H1 (cell line): ENCODE results near the gene ERC1. TPM values are rescaled to one million over a fixed set of nuclear protein-coding genes. Genes with fewer than 3 reads are reported as not detected.

Source experiments
- CTCF ChIA-PET: fragments of 300-600 bp; sonication (Branson Sonifier 250); formaldehyde crosslinking; loops from one replicate; lab custom pipeline; 2021; ENCODE audit not compliant: partially characterized antibody; lab: Charles Lee
- POLR2A ChIA-PET: fragments of 300-600 bp; sonication (Branson Sonifier 250); formaldehyde crosslinking; loops from one replicate; lab custom pipeline; 2021; ENCODE audit warnings: inconsistent platforms; ENCODE audit not compliant: partially characterized antibody; lab: Charles Lee
- DNase-seq, 2 experiments: peaks; one replicate each; pipeline versions ENCODE4 v3.0.0 to v3.0.0-alpha.2; 2010 to 2022; ENCODE audit warnings: low spot score in 2 of 2, low read depth in 1 of 2, mixed read lengths in 1 of 2
- FAIRE-seq: peaks from 2 replicates; lab custom pipeline; 2011; peaks lifted over from hg19 to GRCh38; lab: Jason Lieb, UNC
- H2AFZ ChIP-seq: 2 replicates; pipeline ENCODE4 v1.8.1; 2012; ENCODE audit warnings: low read length, inconsistent platforms
- H2AK5ac ChIP-seq: 2 replicates; pipeline ENCODE4 v1.6.1; 2013; ENCODE audit warnings: low read depth, low read length
- H2BK120ac ChIP-seq: replicated peaks from 2 replicates; pipeline ENCODE3; 2013; ENCODE audit warnings: low read depth, low read length, inconsistent platforms
- H2BK12ac ChIP-seq: 2 replicates; pipeline ENCODE4 v1.6.1; 2013; ENCODE audit warnings: low read depth, low read length
- H2BK15ac ChIP-seq: 2 replicates; pipeline ENCODE4 v1.6.1; 2013; ENCODE audit warnings: low read length
- H2BK20ac ChIP-seq: 2 replicates; pipeline ENCODE4 v1.6.1; 2013; ENCODE audit warnings: low read length
- H2BK5ac ChIP-seq: 2 replicates; pipeline ENCODE4 v1.6.1; 2013; ENCODE audit warnings: low read depth, low read length
- H3K14ac ChIP-seq: 2 replicates; pipeline ENCODE4 v1.6.1; 2013; ENCODE audit warnings: inconsistent platforms; ENCODE audit not compliant: insufficient read length
- H3K18ac ChIP-seq: 2 replicates; pipeline ENCODE4 v1.6.1; 2013; ENCODE audit warnings: low read length; ENCODE audit errors: extremely low read depth
- H3K23ac ChIP-seq: 2 replicates; pipeline ENCODE4 v1.6.1; 2013; ENCODE audit warnings: inconsistent platforms; ENCODE audit not compliant: insufficient read length
- H3K23me2 ChIP-seq: 2 replicates; pipeline ENCODE4 v1.6.1; 2013; ENCODE audit warnings: low read depth, low read length
- H3K27ac ChIP-seq: 2 replicates; pipeline ENCODE4 v1.6.1; 2011; ENCODE audit warnings: low read depth, low read length, inconsistent platforms
- H3K27me3 ChIP-seq, 4 experiments: replicated peaks in 1 of 4; 1 replicate in 1 of 4; 2 replicates in 3 of 4; pipeline versions ENCODE4 v1.6.1 to v1.8.1; 2011 to 2013; ENCODE audit warnings: low read length in 3 of 4, mild to moderate bottlenecking in 3 of 4, inconsistent platforms in 2 of 4, mixed read lengths in 2 of 4, moderate library complexity in 1 of 4; ENCODE audit not compliant: control insufficient read depth in 3 of 4, insufficient read depth in 3 of 4; ENCODE audit errors: extremely low read depth in 1 of 4
- H3K36me3 ChIP-seq, 4 experiments: 2 replicates each; pipeline versions ENCODE4 v1.6.1 to v1.8.1; 2011 to 2013; ENCODE audit warnings: mild to moderate bottlenecking in 4 of 4, low read length in 3 of 4, moderate library complexity in 2 of 4, control low read depth in 1 of 4, inconsistent platforms in 1 of 4; ENCODE audit not compliant: insufficient read depth in 4 of 4, control insufficient read depth in 2 of 4
- H3K4ac ChIP-seq: replicated peaks from 2 replicates; pipeline ENCODE3; 2013; ENCODE audit warnings: low read length, low read depth, mixed read lengths, inconsistent platforms; ENCODE audit not compliant: insufficient read length
- H3K4me1 ChIP-seq, 4 experiments: replicated peaks in 1 of 4; 1 replicate in 1 of 4; 2 replicates in 3 of 4; pipeline versions ENCODE4 v1.6.1 to v1.8.1; 2011 to 2013; ENCODE audit warnings: low read length in 3 of 4, inconsistent platforms in 2 of 4, mixed read lengths in 1 of 4; ENCODE audit not compliant: insufficient read depth in 4 of 4, control insufficient read depth in 3 of 4
- H3K4me2 ChIP-seq, 2 experiments: 2 replicates each; pipeline versions ENCODE4 v1.6.1 to v1.8.1; 2011 to 2013; ENCODE audit warnings: low read depth in 2 of 2, low read length in 2 of 2, control low read depth in 1 of 2, inconsistent platforms in 1 of 2, mild to moderate bottlenecking in 1 of 2; ENCODE audit not compliant: insufficient read depth in 1 of 2
- H3K4me3 ChIP-seq, 4 experiments: fragments of 200-600, 300-600 bp in 1 of 4; sonication (generic), shearing (Covaris generic), sonication (Bioruptor Twin) in 1 of 4; 2 replicates each; pipeline versions ENCODE4 v1.5.1 to v1.8.1; 2011 to 2016; ENCODE audit warnings: low read length in 4 of 4, low read depth in 3 of 4, control low read depth in 2 of 4, inconsistent platforms in 2 of 4, mild to moderate bottlenecking in 2 of 4, mixed read lengths in 1 of 4, moderate library complexity in 1 of 4; ENCODE audit not compliant: insufficient read depth in 2 of 4; ENCODE audit errors: extremely low read depth in 1 of 4
- H3K56ac ChIP-seq: replicated peaks from 2 replicates; pipeline ENCODE3; 2013; ENCODE audit warnings: low read depth, mild to moderate bottlenecking, mixed read lengths, low read length, inconsistent platforms; ENCODE audit not compliant: insufficient read length
- H3K79me1 ChIP-seq: 2 replicates; pipeline ENCODE4 v1.6.1; 2013; ENCODE audit warnings: low read depth, low read length, control low read depth
- H3K79me2 ChIP-seq, 2 experiments: 2 replicates each; pipeline versions ENCODE4 v1.6.1 to v1.8.1; 2012 to 2013; ENCODE audit warnings: low read length in 2 of 2, mild to moderate bottlenecking in 2 of 2, inconsistent platforms in 1 of 2; ENCODE audit not compliant: insufficient read depth in 2 of 2, control insufficient read depth in 1 of 2
- H3K9ac ChIP-seq, 4 experiments: replicated peaks in 1 of 4; 1 replicate in 1 of 4; 2 replicates in 3 of 4; pipeline versions ENCODE4 v1.6.1 to v1.8.1; 2011 to 2013; ENCODE audit warnings: low read depth in 3 of 4, low read length in 3 of 4, control low read depth in 2 of 4, mild to moderate bottlenecking in 2 of 4, moderate library complexity in 2 of 4, inconsistent platforms in 1 of 4; ENCODE audit errors: extremely low read depth in 1 of 4
- H3K9me3 ChIP-seq, 2 experiments: 2 replicates each; pipeline versions ENCODE4 v1.6.1 to v1.8.1; 2012 to 2013; ENCODE audit warnings: mild to moderate bottlenecking in 2 of 2, moderate library complexity in 2 of 2, control low read depth in 1 of 2, inconsistent platforms in 1 of 2, low read depth in 1 of 2, low read length in 1 of 2, mixed read lengths in 1 of 2; ENCODE audit not compliant: insufficient read depth in 2 of 2
- H4K20me1 ChIP-seq, 2 experiments: replicated peaks in 1 of 2; 2 replicates each; pipeline versions ENCODE3 to v1.8.1; 2011 to 2013; ENCODE audit warnings: inconsistent platforms in 2 of 2, low read length in 2 of 2, mild to moderate bottlenecking in 1 of 2; ENCODE audit not compliant: insufficient read depth in 2 of 2, control insufficient read depth in 1 of 2
- H4K5ac ChIP-seq: 2 replicates; pipeline ENCODE4 v1.6.1; 2013; ENCODE audit warnings: low read length, low read depth, mixed read lengths, inconsistent platforms; ENCODE audit not compliant: insufficient read length
- H4K8ac ChIP-seq: 2 replicates; pipeline ENCODE4 v1.8.0; 2013; ENCODE audit warnings: mild to moderate bottlenecking, moderate library complexity, low read length, inconsistent platforms; ENCODE audit not compliant: insufficient read depth; ENCODE audit errors: extremely low read depth
- H4K91ac ChIP-seq: replicated peaks from 2 replicates; pipeline ENCODE3; 2013; ENCODE audit warnings: low read length, mixed read lengths, inconsistent platforms; ENCODE audit not compliant: insufficient read length
- BCL11A ChIP-seq, 2 experiments: IDR thresholded peaks; one replicate each; pipeline ENCODE4 v1.6.1; 2011; ENCODE audit warnings: low read depth in 2 of 2, low read length in 2 of 2, mild to moderate bottlenecking in 2 of 2
- POU5F1 ChIP-seq: IDR thresholded peaks from 2 replicates; pipeline ENCODE4 v1.6.1; 2011; ENCODE audit warnings: low read depth, mild to moderate bottlenecking, low read length, moderate library complexity
- SIN3A ChIP-seq, 2 experiments: IDR thresholded peaks in 1 of 2; conservative IDR thresholded peaks in 1 of 2; 2 replicates each; pipeline ENCODE4 v1.6.1; 2011 to 2012; ENCODE audit warnings: low read length in 2 of 2, improper control_type of control experiment in 1 of 2, low read depth in 1 of 2, mild to moderate bottlenecking in 1 of 2
- WGBS, 2 experiments: shearing (Covaris generic) in 1 of 2; methylation state at CpG; one replicate each; pipeline versions ENCODE4 v1.1.6 to v1.1.7; 2013 to 2015; ENCODE audit warnings: low lambda C conversion rate in 2 of 2, mixed read lengths in 2 of 2, inconsistent platforms in 1 of 2, low coverage in 1 of 2, missing lambda C conversion rate in 1 of 2; ENCODE audit not compliant: insufficient replicate concordance in 2 of 2, insufficient coverage in 1 of 2, insufficient read length in 1 of 2; ENCODE audit errors: extremely low coverage in 1 of 2, missing lambda C conversion rate in 1 of 2; 5-methylcytosine and 5-hydroxymethylcytosine counted together
- polyA plus RNA-seq, 7 experiments: library from polyadenylated mRNA; depleted of rRNA in 3 of 7; stranded (reverse) in 5 of 7; unstranded in 2 of 7; fragments of >200 nt in 5 of 7; fragments of 200-250 nt in 2 of 7; gene quantifications; 1 replicate in 5 of 7; 2 replicates in 1 of 7; 4 replicates in 1 of 7; pipeline versions ENCODE4 v1.2.1 to v1.2.3, GENCODE V29; 2011 to 2013; ENCODE audit warnings: missing spikeins in 2 of 7, mixed read lengths in 2 of 7
- total RNA-seq: library from RNA; stranded (reverse); fragmentation: NEBNext Ultra II Directional; extraction: Animal tissue kit (Norgen Biotek cat#: 25700); gene quantifications from 2 replicates; pipeline ENCODE4 v1.2.1, GENCODE V29; 2021

ERC1 gene
- total and polyA plus RNA-seq, 2 of the 8 experiments (the other 6 are each of a cell fraction or from before 2014, with no cell fraction given), result 7.8 to 45.7 TPM

DNA sequence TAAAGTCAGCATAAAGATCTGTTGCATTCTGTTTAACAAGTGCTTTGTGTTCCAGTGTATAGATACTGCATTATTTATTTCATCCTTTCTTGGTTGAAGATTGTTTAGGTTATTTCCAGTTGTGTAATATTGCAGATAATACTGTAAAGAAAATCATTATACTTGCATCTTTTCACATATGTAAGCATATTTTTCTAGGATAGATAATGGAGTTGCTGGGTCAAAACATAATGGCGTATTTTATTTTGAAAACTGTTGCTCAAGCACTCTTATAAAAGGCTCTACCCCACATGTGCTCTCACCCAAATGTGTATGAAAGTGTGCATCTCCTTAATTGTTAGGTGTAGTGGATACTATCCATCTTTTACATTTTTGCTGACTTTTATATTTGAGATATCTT lies 329.0 kb downstream of the ERC1 start:
- FAIRE-seq (no peak), DNase-seq (no peak)
- H3K23ac ChIP-seq, result no peak overlapping the region
- H2AK5ac ChIP-seq, result no peak overlapping the region
- H3K79me1 ChIP-seq, result no peaks in the 10 kb centered on the region
- H3K14ac ChIP-seq, result no peak overlapping the region
- no peak overlapping the region for H4K5ac ChIP-seq
- no peaks in the 10 kb centered on the region for H3K27me3 ChIP-seq
- no peak overlapping the region for H2BK5ac ChIP-seq
- no peak overlapping the region for H2BK20ac ChIP-seq
- no peak overlapping the region for H2BK120ac ChIP-seq
- H3K9ac ChIP-seq, result no peak overlapping the region
- no peaks in the 10 kb centered on the region for H3K79me2 ChIP-seq
- TF ChIP-seq POU5F1 (no peak), SIN3A (conservative IDR thresholded peaks at IDR 0.05 in 1 of 2, IDR thresholded peaks at IDR 0.05 in 1 of 2; ENCODE audit: low read depth in 1 of 2, low read length in 2 of 2) (no peak), BCL11A (IDR thresholded peaks at IDR 0.05; ENCODE audit: low read depth in 2 of 2, low read length in 2 of 2) (no peak)
- H2BK12ac ChIP-seq, result no peak overlapping the region
- H3K36me3 ChIP-seq, result no peaks in the 10 kb centered on the region
- no peak overlapping the region for H3K4me3 ChIP-seq
- no peak overlapping the region for H3K27ac ChIP-seq
- ChIA-PET CTCF (interaction anchor here (2.3 kb wide), 1 partner anchor 114 kb away, joined by 6 read pairs; no protein-coding TSS in a partner anchor), POLR2A (no interaction called here)
- no peak overlapping the region for H4K8ac ChIP-seq
- peaks cover 0 to 3% (median 0%) of the 10 kb centered on the region in 4 experiments; a peak in 2 of 7 replicates for H3K4me1 ChIP-seq
- WGBS, 2 experiments, result 74% methylated on average over 1 of the region's 1 CpG; no CpG with 5 or more reads in 1 of the 2 experiments
- H4K20me1 ChIP-seq, result no peaks in the 10 kb centered on the region
- no peaks in the 10 kb centered on the region for H3K9me3 ChIP-seq
- H2AFZ ChIP-seq, result no peak overlapping the region
- no peak overlapping the region for H3K4me2 ChIP-seq
- H3K23me2 ChIP-seq, result no peaks in the 10 kb centered on the region
- no peak overlapping the region for H3K18ac ChIP-seq
- H2BK15ac ChIP-seq, result no peak overlapping the region
- H3K56ac ChIP-seq, result no peak overlapping the region
- no peak overlapping the region for H3K4ac ChIP-seq
- no peak overlapping the region for H4K91ac ChIP-seq
